Measurements from ENCODE around the gene MINAR1. TPM values are rescaled to one million over a fixed set of nuclear protein-coding genes. Genes with fewer than 3 reads are reported as not detected.
"Not testable (repeated sequence)": the region's sequence is repeated elsewhere in the genome, so short reads cannot be mapped to it uniquely, and the experiment has no call there.

The MINAR1 gene
- total RNA-seq, 1 donor from 2014 or later = 0.65 TPM

GRCh38 chr15:79418693-79419279 lies 13.3 kb upstream of the MINAR1 start:
- Mint-ChIP-seq H3K4me1 (no peaks in the 10 kb centered on the region), H3K4me3 (no peak overlapping the region), H3K27me3 (peaks cover 2% of the 10 kb centered on the region), H3K27ac (no peak overlapping the region), H3K36me3 (ENCODE audit: low read depth) (no peaks in the 10 kb centered on the region), H3K9me3 (no peaks in the 10 kb centered on the region)
- DNase-seq = no peak
- intact Hi-C loops (cut with micrococcal nuclease) = no loop called here

- Mint-ChIP-seq H3K9me3 (no peaks in the 10 kb centered on the region), H3K36me3 (ENCODE audit: low read depth) (no peaks in the 10 kb centered on the region), H3K27ac (no peak overlapping the region), H3K27me3 (peaks cover 28% of the 10 kb centered on the region), H3K4me1 (no peaks in the 10 kb centered on the region), H3K4me3 (no peak overlapping the region)
- intact Hi-C loops (cut with micrococcal nuclease) = no loop called here
- DNase-seq = peak; percentile 27
Measured at GRCh38 chr15:79425591-79426295, 6.4 kb upstream of the MINAR1 start.

GRCh38 chr15:79426899-79427298 lies 5.2 kb upstream of the MINAR1 start:
- intact Hi-C loops (cut with micrococcal nuclease); H3K4me3 Mint-ChIP-seq; H3K9me3 Mint-ChIP-seq; H3K4me1 Mint-ChIP-seq; H3K36me3 Mint-ChIP-seq (ENCODE audit: low read depth); DNase-seq: not testable (repeated sequence)
- peaks cover 36% of the 10 kb centered on the region for H3K27me3 Mint-ChIP-seq
- peak overlapping the region; percentile 41 for H3K27ac Mint-ChIP-seq

GRCh38 chr15:79427781-79428598 lies 4.1 kb upstream of the MINAR1 start:
- Mint-ChIP-seq H3K27ac (no peak overlapping the region), H3K27me3 (peaks cover 41% of the 10 kb centered on the region), H3K36me3 (ENCODE audit: low read depth) (no peaks in the 10 kb centered on the region), H3K4me3 (no peak overlapping the region), H3K9me3 (no peaks in the 10 kb centered on the region), H3K4me1 (peaks cover 4% of the 10 kb centered on the region)
- intact Hi-C loops (cut with micrococcal nuclease) = no loop called here
- DNase-seq = peak; percentile 23

GRCh38 chr15:79430901-79431635 lies 1.1 kb upstream of the MINAR1 start:
- Mint-ChIP-seq H3K4me1 (peaks cover 4% of the 10 kb centered on the region), H3K36me3 (ENCODE audit: low read depth) (no peaks in the 10 kb centered on the region), H3K9me3 (no peaks in the 10 kb centered on the region), H3K27me3 (peaks cover 68% of the 10 kb centered on the region), H3K27ac (peak overlapping the region; percentile 5), H3K4me3 (peak overlapping the region; percentile 51)
- intact Hi-C loops (cut with micrococcal nuclease) = no loop called here
- DNase-seq = peak; percentile 29

GRCh38 chr15:79432345-79433275 lies 474 bp downstream of the MINAR1 start:
- peak; percentile 46 for DNase-seq
- Mint-ChIP-seq H3K27ac (no peak overlapping the region), H3K9me3 (peaks cover 6% of the 10 kb centered on the region), H3K36me3 (ENCODE audit: low read depth) (no peaks in the 10 kb centered on the region), H3K27me3 (peaks cover 70% of the 10 kb centered on the region), H3K4me3 (no peak overlapping the region), H3K4me1 (peaks cover 7% of the 10 kb centered on the region)
- intact Hi-C loops (cut with micrococcal nuclease) = no loop called here

GRCh38 chr15:79433276-79433990 lies 1.3 kb downstream of the MINAR1 start:
- H3K36me3 Mint-ChIP-seq (ENCODE audit: low read depth) = no peaks in the 10 kb centered on the region
- no peak overlapping the region for H3K4me3 Mint-ChIP-seq
- DNase-seq = peak; percentile 44
- H3K27me3 Mint-ChIP-seq = peaks cover 67% of the 10 kb centered on the region
- intact Hi-C loops (cut with micrococcal nuclease) = no loop called here
- H3K9me3 Mint-ChIP-seq = peaks cover 6% of the 10 kb centered on the region
- H3K4me1 Mint-ChIP-seq = peaks cover 7% of the 10 kb centered on the region
- no peak overlapping the region for H3K27ac Mint-ChIP-seq

GRCh38 chr15:79434361-79434760 lies 2.2 kb downstream of the MINAR1 start:
- Mint-ChIP-seq H3K4me3 (no peak overlapping the region), H3K36me3 (ENCODE audit: low read depth) (no peaks in the 10 kb centered on the region), H3K4me1 (peaks cover 7% of the 10 kb centered on the region), H3K9me3 (peaks cover 6% of the 10 kb centered on the region), H3K27ac (no peak overlapping the region), H3K27me3 (peaks cover 58% of the 10 kb centered on the region)
- DNase-seq = peak; percentile 37
- intact Hi-C loops (cut with micrococcal nuclease) = no loop called here

- Mint-ChIP-seq H3K36me3 (ENCODE audit: low read depth) (no peaks in the 10 kb centered on the region), H3K27me3 (peaks cover 41% of the 10 kb centered on the region), H3K4me1 (peaks cover 6% of the 10 kb centered on the region), H3K27ac (no peak overlapping the region), H3K4me3 (no peak overlapping the region), H3K9me3 (peaks cover 6% of the 10 kb centered on the region)
- DNase-seq = peak; percentile 38
- intact Hi-C loops (cut with micrococcal nuclease) = no loop called here
Measured at GRCh38 chr15:79436037-79436780, 4.1 kb downstream of the MINAR1 start.

- H3K27me3 Mint-ChIP-seq = peaks cover 36% of the 10 kb centered on the region
- intact Hi-C loops (cut with micrococcal nuclease) = no loop called here
- H3K4me3 Mint-ChIP-seq = no peak overlapping the region
- no peaks in the 10 kb centered on the region for H3K36me3 Mint-ChIP-seq (ENCODE audit: low read depth)
- peaks cover 6% of the 10 kb centered on the region for H3K9me3 Mint-ChIP-seq
- H3K27ac Mint-ChIP-seq = peak overlapping the region; percentile 54
- DNase-seq = peak; percentile 8
- peaks cover 3% of the 10 kb centered on the region for H3K4me1 Mint-ChIP-seq
Measured at GRCh38 chr15:79437275-79438000, 5.3 kb downstream of the MINAR1 start.

GRCh38 chr15:79439236-79439635 lies 7.1 kb downstream of the MINAR1 start:
- peaks cover 6% of the 10 kb centered on the region for H3K9me3 Mint-ChIP-seq
- no peak overlapping the region for H3K4me3 Mint-ChIP-seq
- peaks cover 18% of the 10 kb centered on the region for H3K27me3 Mint-ChIP-seq
- no peak for DNase-seq
- intact Hi-C loops (cut with micrococcal nuclease) = no loop called here
- peaks cover 3% of the 10 kb centered on the region for H3K4me1 Mint-ChIP-seq
- H3K27ac Mint-ChIP-seq = no peak overlapping the region
- H3K36me3 Mint-ChIP-seq (ENCODE audit: low read depth) = no peaks in the 10 kb centered on the region
